GM10266 (cell line): ENCODE results near the gene THAP12.

Source experiments
- DNase-seq: peaks from one replicate; pipeline ENCODE4 v3.0.0; 2012; ENCODE audit errors: extremely low spot score
- CTCF ChIP-seq: IDR thresholded peaks from 2 replicates; pipeline ENCODE4 v1.5.1; 2012; ENCODE audit warnings: mild to moderate bottlenecking, low read depth; ENCODE audit not compliant: control insufficient read depth, insufficient read depth; ENCODE audit errors: missing control alignments

Gene THAP12

GRCh38 chr11:76303399-76303798 lies 77.5 kb downstream of the THAP12 start:
- no peak for DNase-seq
- no peak for TF ChIP-seq CTCF

- DNase-seq, result no peak
- TF ChIP-seq CTCF, result no peak
These were observed 77.9 kb downstream of the THAP12 start for GRCh38 chr11:76302996-76303395.
